Kidney (tissue), 14 donors: ENCODE results near the gene DTYMK. TPM values are rescaled to one million over a fixed set of nuclear protein-coding genes. Genes with fewer than 3 reads are reported as not detected.

Experiments used
- DNase-seq, 5 donors: peaks; one replicate each; pipeline ENCODE4 v3.0.0-alpha.2; 2013 to 2020
- FAIRE-seq: peaks from 2 replicates; lab custom pipeline; 2012; peaks lifted over from hg19 to GRCh38; lab: Jason Lieb, UNC
- H3K27ac ChIP-seq, 2 donors: one replicate each; pipeline ENCODE4 v1.7.0; 2013; ENCODE audit warnings: low read depth in 2 of 2, low read length in 2 of 2, inconsistent platforms in 1 of 2
- H3K27me3 ChIP-seq: one replicate; pipeline ENCODE4 v1.7.1; 2013; ENCODE audit warnings: low read length, inconsistent platforms; ENCODE audit not compliant: control insufficient read depth, insufficient read depth
- H3K36me3 ChIP-seq, 3 donors: one replicate each; pipeline versions ENCODE4 v1.7.0 to v1.7.1; 2013; ENCODE audit warnings: low read length in 3 of 3, control low read depth in 1 of 3, inconsistent platforms in 1 of 3; ENCODE audit not compliant: insufficient read depth in 3 of 3, control insufficient read depth in 2 of 3
- H3K4me1 ChIP-seq, 3 donors: one replicate each; pipeline versions ENCODE4 v1.7.0 to v1.7.1; 2013; ENCODE audit warnings: low read length in 3 of 3, inconsistent platforms in 1 of 3, low read depth in 1 of 3; ENCODE audit not compliant: control insufficient read depth in 2 of 3, insufficient read depth in 2 of 3
- H3K4me3 ChIP-seq, 3 donors: one replicate each; pipeline versions ENCODE4 v1.7.0 to v1.8.1; 2013; ENCODE audit warnings: low read length in 3 of 3, control low read depth in 1 of 3, inconsistent platforms in 1 of 3
- H3K9ac ChIP-seq, 3 donors: one replicate each; pipeline versions ENCODE4 v1.7.0 to v1.7.1; 2013; ENCODE audit warnings: low read length in 3 of 3, control low read depth in 1 of 3, inconsistent platforms in 1 of 3
- H3K9me3 ChIP-seq, 3 donors: one replicate each; pipeline versions ENCODE4 v1.7.0 to v1.7.1; 2013; ENCODE audit warnings: low read length in 3 of 3, control low read depth in 1 of 3, inconsistent platforms in 1 of 3; ENCODE audit not compliant: control insufficient read depth in 2 of 3, insufficient read depth in 1 of 3
- CTCF ChIP-seq: IDR thresholded peaks from 3 replicates; pipeline ENCODE4 v1.5.1; 2012; ENCODE audit warnings: mild to moderate bottlenecking, moderate library complexity, borderline replicate concordance; ENCODE audit not compliant: insufficient read depth; ENCODE audit errors: extremely low read depth
- intact Hi-C: fragments of 100-400 bp; cut with DNase I; formaldehyde crosslinking; loops from one replicate; pipeline ENCODE4 v1.11.1; 2022
- polyA plus RNA-seq: library from polyadenylated mRNA; stranded (reverse); fragments of 350-450 nt; fragmentation: Illumina TruSeq; extraction: RNeasy Lipid Tissue Mini Kit (QIAGEN cat#74804); gene quantifications from one replicate; pipeline ENCODE4 v1.2.3, GENCODE V29; 2014; ENCODE audit warnings: low read depth, low replicate concordance; ENCODE audit not compliant: insufficient read depth
- total RNA-seq: library from RNA; stranded (reverse); fragmentation: NEBNext Ultra II Directional; extraction: Animal tissue kit (Norgen Biotek cat#: 25700); gene quantifications from one replicate; pipeline ENCODE4 v1.2.1, GENCODE V29; 2021
- donor health status: control.
- donor health status: control.
- donor health status: control.
- donor health status: control.
- donor health status: control.
- donor health status: DM: yes; HTN: yes; CAD: no.
- donor health status: Normal renal cell carcinoma (clear cell type).

The DTYMK gene
- total and polyA plus RNA-seq, 2 donors from 2014 or later, result 19.0 to 27.1 TPM

GRCh38 chr2:241686324-241686649 lies 328 bp downstream of the DTYMK start:
- peaks cover 2 to 7% (median 5%) of the 10 kb centered on the region in 3 donors for H3K36me3 ChIP-seq
- no peak overlapping the region for H3K27ac ChIP-seq
- H3K9me3 ChIP-seq, result no peaks in the 10 kb centered on the region
- H3K27me3 ChIP-seq, result no peaks in the 10 kb centered on the region
- intact Hi-C loops, result no loop called here
- H3K9ac ChIP-seq, result peak overlapping the region; percentile 52 to 69 (median 52)
- peaks cover 0 to 12% (median 7%) of the 10 kb centered on the region in 3 donors for H3K4me1 ChIP-seq
- H3K4me3 ChIP-seq, result peak overlapping the region; percentile 72 to 90 (median 74)
- no peak for FAIRE-seq
- TF ChIP-seq CTCF, result no peak
- no peak for DNase-seq

DNA sequence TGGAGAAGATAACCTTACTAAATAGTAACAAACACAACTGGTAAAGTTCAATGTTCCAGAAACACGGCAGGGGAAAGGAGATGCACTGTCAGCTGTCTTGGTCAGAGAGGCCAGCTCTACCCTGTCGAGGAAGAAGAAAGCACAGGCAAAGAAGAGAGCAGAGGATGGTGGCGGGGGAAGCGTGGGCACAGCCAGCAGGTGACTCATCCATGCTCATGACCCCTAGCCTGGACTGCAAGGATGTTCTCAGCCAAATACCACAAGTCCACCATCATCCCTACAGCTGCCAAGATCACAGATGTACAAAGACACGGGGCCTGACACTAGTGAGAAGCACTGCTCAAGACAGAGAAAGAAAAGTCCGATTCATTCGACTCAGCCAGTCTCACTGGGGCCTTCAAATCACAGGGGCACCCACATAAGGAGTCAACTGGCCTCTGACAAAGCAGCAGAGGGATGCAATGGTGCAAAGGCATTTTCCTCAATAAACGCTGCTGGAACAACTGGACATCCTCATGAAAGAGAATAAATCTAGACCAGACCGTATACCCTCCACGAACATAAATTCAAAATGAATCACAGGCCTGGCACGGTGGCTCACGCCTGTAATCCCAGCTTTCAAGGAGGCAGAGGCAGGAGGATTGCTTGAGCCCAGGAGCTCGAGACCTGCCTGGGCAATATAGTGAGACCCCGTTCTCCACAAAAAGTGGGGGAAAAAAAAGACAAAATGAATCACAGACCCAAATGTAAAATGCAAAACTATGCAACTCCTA lies 5.6 kb downstream of the DTYMK start:
- H3K9ac ChIP-seq, result no peak overlapping the region
- peaks cover 0 to 3% (median 2%) of the 10 kb centered on the region in 3 donors for H3K36me3 ChIP-seq
- no peak for FAIRE-seq

DNA sequence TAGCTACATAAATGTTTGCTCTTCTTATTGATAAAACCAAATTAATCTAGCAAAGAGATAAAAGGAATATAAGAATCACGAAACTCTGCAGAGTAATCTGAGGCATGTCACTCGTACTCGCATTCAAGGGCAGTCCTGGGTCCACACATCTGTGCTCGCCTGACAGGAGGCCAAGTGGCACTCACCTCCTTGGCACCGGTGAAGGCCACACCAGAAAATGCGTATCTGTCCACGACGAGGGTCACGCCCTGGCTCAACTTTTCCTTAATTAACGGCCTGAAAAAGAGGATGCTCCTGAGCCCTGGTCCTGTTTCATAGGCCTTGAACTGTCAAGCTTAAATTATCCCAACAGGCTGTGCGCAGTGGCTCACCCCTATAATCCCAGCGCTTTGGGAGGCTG lies 6.6 kb downstream of the DTYMK start:
- no peak for TF ChIP-seq CTCF
- no peak for FAIRE-seq
- Histone ChIP-seq H3K9me3 (no peaks in the 10 kb centered on the region), H3K27me3 (no peaks in the 10 kb centered on the region), H3K4me1 (no peaks in the 10 kb centered on the region), H3K4me3 (no peak overlapping the region), H3K36me3 (peaks cover 0 to 3% (median 2%) of the 10 kb centered on the region in 3 donors), H3K27ac (no peak overlapping the region), H3K9ac (no peak overlapping the region)
- intact Hi-C loops, result no loop called here
- DNase-seq, result no peak

More for the DNA sequence above, 5.6 kb downstream of the DTYMK start:
- H3K4me3 ChIP-seq, result no peak overlapping the region
- DNase-seq, result no peak
- H3K4me1 ChIP-seq, result peaks cover 0 to under 1% (median 0%) of the 10 kb centered on the region in 3 donors
- no peaks in the 10 kb centered on the region for H3K27me3 ChIP-seq
- intact Hi-C loops, result no loop called here
- no peak overlapping the region for H3K27ac ChIP-seq
- no peak for TF ChIP-seq CTCF
- H3K9me3 ChIP-seq, result no peaks in the 10 kb centered on the region
